Measurements from ENCODE around the gene B3GNT9. TPM values are rescaled to one million over a fixed set of nuclear protein-coding genes. Genes with fewer than 3 reads are reported as not detected.

Gene B3GNT9
- total RNA-seq, 1 experiment from 2014 or later, result 4.0 TPM

DNA sequence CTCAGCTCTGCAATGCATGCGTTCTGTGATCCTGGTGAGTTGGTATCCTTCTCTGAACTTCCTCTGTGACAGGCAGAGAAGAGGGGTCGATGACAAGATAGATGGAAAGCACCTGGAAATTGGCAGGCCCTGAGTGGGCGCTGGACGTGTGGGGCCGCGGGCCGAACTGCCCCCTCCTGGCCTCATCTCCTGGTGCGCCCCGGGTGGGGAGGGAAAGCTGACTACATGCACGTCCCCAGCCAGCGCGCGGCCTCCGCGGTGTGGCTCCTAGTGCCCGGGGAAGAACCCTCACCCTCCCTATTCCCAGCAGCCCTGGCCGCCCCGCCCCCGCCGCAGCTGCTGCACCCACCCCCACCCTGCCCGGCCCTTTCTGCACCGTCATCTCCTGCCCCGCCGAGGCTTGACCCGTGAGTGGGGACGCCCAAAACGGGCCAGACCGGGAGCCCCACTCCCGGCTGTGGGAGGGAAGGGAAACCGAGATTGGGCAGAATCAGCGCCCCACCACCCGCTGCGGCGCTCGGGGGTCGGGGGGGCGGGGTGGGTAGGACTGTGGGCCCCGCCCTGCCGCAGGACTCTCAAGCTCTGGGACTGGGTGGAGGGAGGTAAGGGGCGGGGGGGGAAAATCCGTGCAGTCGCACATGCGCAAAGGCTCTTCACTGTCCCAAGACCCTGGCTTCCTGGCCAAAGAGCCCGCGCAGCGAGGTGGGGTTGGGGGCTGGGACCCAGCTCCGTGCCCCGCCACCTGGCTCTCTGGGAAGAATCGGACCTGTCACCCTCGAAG, 19.6 kb upstream of the B3GNT9 start, which contains the start of gene NOL3:
Gene NOL3, plus strand, starts transcription at position 371 of the 781 bp plus-strand sequence.
- peak within 1 kb of the TSS; percentile 76 for H3K27ac ChIP-seq
- H3K4me2 ChIP-seq, result peak within 1 kb of the TSS; percentile 98
- H3K27me3 ChIP-seq (ENCODE audit: insufficient read depth, low read depth), result no peaks in the 10 kb centered on the region
- H3K79me2 ChIP-seq (ENCODE audit: low read depth), result peaks cover 15% of the 10 kb centered on the region; the same call in 1 of the 2 replicates
- H3K9me2 ChIP-seq (ENCODE audit: insufficient read depth), result no peaks in the 10 kb centered on the region
- peaks cover 57% of the 10 kb centered on the region for H3F3A ChIP-seq (ENCODE audit: insufficient read depth, low read depth)
- no peaks in the 10 kb centered on the region for H3K9me3 ChIP-seq (ENCODE audit: insufficient read depth, low read depth)
- peaks cover 41% of the 10 kb centered on the region for H3K4me1 ChIP-seq (replicated peaks; ENCODE audit: insufficient read depth)
- ChIA-PET CTCF (interaction anchor here (0.5 to 1.2 kb wide), 10 partner anchors 10 to 845 kb away, joined by 3 to 8 read pairs (median 6); partner anchors contain the start of genes HSD11B2 and TRADD), POLR2A (ENCODE audit: unreplicated experiment) (interaction anchor here (0.5 to 1.4 kb wide), 13 partner anchors 9 to 1537 kb away, joined by 3 to 12 read pairs (median 8); partner anchors contain the start of genes FBXL8 and TRADD)
- H3K36me3 ChIP-seq (ENCODE audit: low read depth), result no peaks in the 10 kb centered on the region
- peak within 1 kb of the TSS; percentile 74 for H3K4me3 ChIP-seq
- no peaks in the 10 kb centered on the region for H4K20me1 ChIP-seq (ENCODE audit: insufficient read depth)
- TF ChIP-seq, protein P1, sequence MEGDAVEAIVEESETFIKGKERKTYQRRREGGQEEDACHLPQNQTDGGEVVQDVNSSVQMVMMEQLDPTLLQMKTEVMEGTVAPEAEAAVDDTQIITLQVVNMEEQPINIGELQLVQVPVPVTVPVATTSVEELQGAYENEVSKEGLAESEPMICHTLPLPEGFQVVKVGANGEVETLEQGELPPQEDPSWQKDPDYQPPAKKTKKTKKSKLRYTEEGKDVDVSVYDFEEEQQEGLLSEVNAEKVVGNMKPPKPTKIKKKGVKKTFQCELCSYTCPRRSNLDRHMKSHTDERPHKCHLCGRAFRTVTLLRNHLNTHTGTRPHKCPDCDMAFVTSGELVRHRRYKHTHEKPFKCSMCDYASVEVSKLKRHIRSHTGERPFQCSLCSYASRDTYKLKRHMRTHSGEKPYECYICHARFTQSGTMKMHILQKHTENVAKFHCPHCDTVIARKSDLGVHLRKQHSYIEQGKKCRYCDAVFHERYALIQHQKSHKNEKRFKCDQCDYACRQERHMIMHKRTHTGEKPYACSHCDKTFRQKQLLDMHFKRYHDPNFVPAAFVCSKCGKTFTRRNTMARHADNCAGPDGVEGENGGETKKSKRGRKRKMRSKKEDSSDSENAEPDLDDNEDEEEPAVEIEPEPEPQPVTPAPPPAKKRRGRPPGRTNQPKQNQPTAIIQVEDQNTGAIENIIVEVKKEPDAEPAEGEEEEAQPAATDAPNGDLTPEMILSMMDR (conservative IDR thresholded peaks at IDR 0.05), result no peak
- peak within 1 kb of the TSS; percentile 72 for H2AFZ ChIP-seq
- intact Hi-C loops (cut with micrococcal nuclease; ENCODE audit: unreplicated experiment), result loop anchor here (5.0 kb wide), 2 partner anchors 77 to 153 kb away; partner anchors contain the start of genes FHOD1 and SLC9A5
- peak; percentile 68 to 95 for DNase-seq
- BruUV-seq (replicated peaks), result no TSS peak

DNA sequence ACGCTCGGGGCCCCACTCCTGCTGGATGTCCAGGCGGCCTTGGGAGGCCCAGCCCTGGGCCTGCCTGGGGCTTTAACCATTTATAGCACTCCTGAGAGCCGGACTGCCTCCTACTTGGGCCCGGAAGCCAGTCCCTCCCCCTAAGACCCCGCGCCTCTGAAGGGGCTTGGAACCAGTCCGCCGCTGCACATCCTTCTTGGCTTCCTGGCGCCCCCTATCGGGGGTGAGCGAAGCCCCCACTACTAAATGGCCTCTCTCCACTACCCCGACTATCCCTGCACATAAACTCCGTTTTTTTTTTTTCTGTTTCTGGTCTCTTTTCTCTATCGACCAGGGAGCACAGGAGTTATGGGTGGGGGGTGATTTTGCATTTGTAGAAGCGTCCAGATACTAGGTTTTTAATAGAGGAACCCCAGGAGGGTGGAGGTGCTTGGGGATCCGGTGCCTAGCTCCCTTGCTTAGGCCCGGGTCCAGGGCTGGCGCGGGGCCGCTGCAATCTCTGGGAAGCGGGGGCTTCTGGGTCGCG, 18.9 kb upstream of the B3GNT9 start:
- H3K4me3 ChIP-seq, result peak overlapping the region; percentile 74
- ChIA-PET POLR2A (ENCODE audit: unreplicated experiment) (interaction anchor here (0.5 to 1.4 kb wide), 4 partner anchors 9 to 1538 kb away, joined by 4 to 12 read pairs (median 8); no protein-coding TSS in a partner anchor), CTCF (interaction anchor here (0.6 to 1.2 kb wide), 5 partner anchors 9 to 353 kb away, joined by 3 to 7 read pairs (median 4); partner anchors contain the start of gene HSD11B2)
- no peaks in the 10 kb centered on the region for H3K9me3 ChIP-seq (ENCODE audit: insufficient read depth, low read depth)
- peak overlapping the region; percentile 98 for H3K4me2 ChIP-seq
- intact Hi-C loops (cut with micrococcal nuclease; ENCODE audit: unreplicated experiment), result loop anchor here (5.0 kb wide), 2 partner anchors 78 to 152 kb away; partner anchors contain the start of genes FHOD1 and SLC9A5
- no peaks in the 10 kb centered on the region for H3K9me2 ChIP-seq (ENCODE audit: insufficient read depth)
- H3K27me3 ChIP-seq (ENCODE audit: insufficient read depth, low read depth), result no peaks in the 10 kb centered on the region
- no peaks in the 10 kb centered on the region for H4K20me1 ChIP-seq (ENCODE audit: insufficient read depth)
- DNase-seq, result no peak
- H3K36me3 ChIP-seq (ENCODE audit: low read depth), result no peaks in the 10 kb centered on the region
- peak overlapping the region; percentile 76 for H3K27ac ChIP-seq
- BruUV-seq (replicated peaks), result TSS peak; percentile 82
- peak overlapping the region; percentile 72 for H2AFZ ChIP-seq
- no peak for TF ChIP-seq EZH2 (IDR thresholded peaks at IDR 0.05; ENCODE audit: low read depth)
- TF ChIP-seq, protein P1 (conservative IDR thresholded peaks at IDR 0.05), result peak; percentile 74
- H3F3A ChIP-seq (ENCODE audit: insufficient read depth, low read depth), result peaks cover 53% of the 10 kb centered on the region
- peaks cover 15% of the 10 kb centered on the region; the same call in 1 of the 2 replicates for H3K79me2 ChIP-seq (ENCODE audit: low read depth)
- peaks cover 35% of the 10 kb centered on the region for H3K4me1 ChIP-seq (replicated peaks; ENCODE audit: insufficient read depth)

DNA sequence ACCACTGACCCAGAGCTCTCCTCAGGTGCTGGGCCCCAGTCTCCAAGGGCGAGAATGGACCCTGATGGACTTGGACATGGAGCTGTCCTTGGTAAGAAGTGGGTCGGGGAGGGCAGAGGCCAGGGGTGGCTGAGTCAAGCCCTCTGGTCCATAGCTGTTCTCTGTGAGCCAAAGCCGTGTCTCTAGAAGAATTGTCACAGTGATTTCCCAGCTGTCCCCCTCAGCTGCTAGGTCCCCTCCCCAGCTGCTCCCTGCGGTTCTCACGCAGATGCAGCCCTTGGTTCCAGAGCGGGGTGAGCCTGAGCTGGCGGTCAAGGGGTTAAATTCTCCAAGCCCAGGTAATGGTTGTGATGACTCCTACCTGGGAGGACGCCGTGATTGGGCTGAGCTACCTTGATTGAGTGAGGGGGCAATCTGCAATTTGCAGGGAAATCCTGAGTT, 18.2 kb upstream of the B3GNT9 start:
- Histone ChIP-seq H3K79me2 (ENCODE audit: low read depth) (peaks cover 15% of the 10 kb centered on the region; the same call in 1 of the 2 replicates), H3K4me2 (peak overlapping the region; percentile 98), H4K20me1 (ENCODE audit: insufficient read depth) (no peaks in the 10 kb centered on the region), H3F3A (ENCODE audit: insufficient read depth, low read depth) (peaks cover 46% of the 10 kb centered on the region), H3K27me3 (ENCODE audit: insufficient read depth, low read depth) (no peaks in the 10 kb centered on the region), H3K36me3 (ENCODE audit: low read depth) (no peaks in the 10 kb centered on the region), H2AFZ (no peak overlapping the region), H3K4me1 (replicated peaks; ENCODE audit: insufficient read depth) (peaks cover 32% of the 10 kb centered on the region), H3K9me2 (ENCODE audit: insufficient read depth) (no peaks in the 10 kb centered on the region), H3K27ac (no peak overlapping the region), H3K9me3 (ENCODE audit: insufficient read depth, low read depth) (no peaks in the 10 kb centered on the region), H3K4me3 (no peak overlapping the region)
- BruUV-seq (replicated peaks), result no TSS peak
- no peak for DNase-seq
- no peak for TF ChIP-seq EZH2 (IDR thresholded peaks at IDR 0.05; ENCODE audit: low read depth)
- TF ChIP-seq, protein P1 (conservative IDR thresholded peaks at IDR 0.05), result no peak
- intact Hi-C loops (cut with micrococcal nuclease; ENCODE audit: unreplicated experiment), result no loop called here
- ChIA-PET CTCF (interaction anchor here (0.6 to 0.7 kb wide), 3 partner anchors 15 to 147 kb away, joined by 3 to 4 read pairs (median 4); no protein-coding TSS in a partner anchor), POLR2A (ENCODE audit: unreplicated experiment) (no interaction called here)
